ENCODE data around the gene MB.

- TF ChIP-seq CTCF (IDR thresholded peaks at IDR 0.05) (no peak), POLR2A (IDR thresholded peaks at IDR 0.05) (no peak)
These were observed 44.6 kb downstream of the MB start for GRCh38 chr22:35572556-35572955.

Data from prostate gland (tissue), 2 donors.